Measurements from ENCODE around the gene RBFOX2. TPM values are rescaled to one million over a fixed set of nuclear protein-coding genes. Genes with fewer than 3 reads are reported as not detected.
A peak's percentile ranks its signal among the peaks of the same experiment; 100 is the strongest.

Gene RBFOX2
- total and polyA plus RNA-seq, 2 experiments from 2014 or later = 88.8 to 131 TPM

GRCh38 chr22:35782504-35782903 is 246.1 kb downstream of the RBFOX2 start:
- DNase-seq (ENCODE audit: low spot score) = peak; percentile 11
- H3F3A ChIP-seq (replicated peaks; ENCODE audit: low read depth) = no peaks in the 10 kb centered on the region
- peaks cover 13% of the 10 kb centered on the region for H3K4me1 ChIP-seq (ENCODE audit: insufficient read depth)
- H2AFZ ChIP-seq = no peak overlapping the region
- ATAC-seq = peak; percentile 30; the same call in 2 of the 3 replicates
- no peak overlapping the region for H3K4me2 ChIP-seq
- no peaks in the 10 kb centered on the region for H3K9me3 Mint-ChIP-seq
- H3K36me3 Mint-ChIP-seq (ENCODE audit: low read depth) = peaks cover 9% of the 10 kb centered on the region; the same call in 2 of the 3 replicates
- H3K27ac ChIP-seq (ENCODE audit: low read depth) = no peak overlapping the region
- H3K27me3 ChIP-seq (ENCODE audit: insufficient read depth) = no peaks in the 10 kb centered on the region
- H3K27ac Mint-ChIP-seq = peak overlapping the region; percentile 91
- TF ChIP-seq CREB1 (CRISPR knock-in tag; IDR thresholded peaks at IDR 0.05; ENCODE audit: low read depth) = no peak
- no peak for TF ChIP-seq CTCF (conservative IDR thresholded peaks at IDR 0.05; ENCODE audit: low read depth in 2 of 2)
- TF ChIP-seq JUNB (IDR thresholded peaks at IDR 0.05; ENCODE audit: unreplicated experiment) = no peak
- TF ChIP-seq ETS1 (IDR thresholded peaks at IDR 0.05) = no peak
- TF ChIP-seq EZH2phosphoT487 (IDR thresholded peaks at IDR 0.05; ENCODE audit: unreplicated experiment) = no peak
- no peak for TF ChIP-seq ZNF114 (CRISPR knock-in tag; IDR thresholded peaks at IDR 0.05)
- no peak for TF ChIP-seq POLR2AphosphoS5 (IDR thresholded peaks at IDR 0.05; ENCODE audit: low read depth)
- TF ChIP-seq ZNF462 (CRISPR knock-in tag; IDR thresholded peaks at IDR 0.05) = no peak
- no peak for TF ChIP-seq EZH2 (IDR thresholded peaks at IDR 0.05; ENCODE audit: low read depth, unreplicated experiment)
- TF ChIP-seq STAT1 (IDR thresholded peaks at IDR 0.05; ENCODE audit: unreplicated experiment) = no peak
- no peak for TF ChIP-seq NANOG (IDR thresholded peaks at IDR 0.05; ENCODE audit: borderline replicate concordance)
- TF ChIP-seq REST (IDR thresholded peaks at IDR 0.05; ENCODE audit: unreplicated experiment) = no peak
- no peak for TF ChIP-seq ZNF331 (CRISPR knock-in tag; IDR thresholded peaks at IDR 0.05; ENCODE audit: low read depth)
- H3K4me3 ChIP-seq = no peak overlapping the region
- H4K20me1 ChIP-seq (replicated peaks; ENCODE audit: insufficient read depth) = peaks cover 9% of the 10 kb centered on the region; the same call in 1 of the 2 replicates
- peaks cover 18% of the 10 kb centered on the region for H3K4me1 Mint-ChIP-seq
- peaks cover 2% of the 10 kb centered on the region for H3K27me3 Mint-ChIP-seq (ENCODE audit: insufficient read depth, low read depth, poor library complexity)
- H3K9me2 ChIP-seq (ENCODE audit: insufficient read depth) = no peaks in the 10 kb centered on the region
- H3K79me2 ChIP-seq (replicated peaks; ENCODE audit: insufficient read depth) = peaks cover 16% of the 10 kb centered on the region
- no peak overlapping the region for H3K4me3 Mint-ChIP-seq
- peaks cover 9% of the 10 kb centered on the region; the same call in 1 of the 2 replicates for H3K36me3 ChIP-seq (ENCODE audit: insufficient read depth)

All from GM23338 (cell line).